GM18519 (cell line): Measurements from ENCODE around the gene CAMSAP3.
"Not testable (repeated sequence)": the region's sequence is repeated elsewhere in the genome, so short reads cannot be mapped to it uniquely, and the experiment has no call there.

Source experiments
- ATAC-seq: cut with Tn5 transposase; IDR thresholded peaks from one replicate; pipeline ENCODE4 v1.9.1; 2021; ENCODE audit warnings: mild to moderate bottlenecking, moderate library complexity; ENCODE audit not compliant: unreplicated experiment, low FRiP score

The CAMSAP3 gene

GRCh38 chr19:7575434-7576040 is 20.1 kb upstream of the CAMSAP3 start:
- no peak for ATAC-seq

GRCh38 chr19:7577422-7577821 is 18.2 kb upstream of the CAMSAP3 start:
- ATAC-seq: not testable (repeated sequence)

- no peak for ATAC-seq
Observed at GRCh38 chr19:7578127-7578526, 17.5 kb upstream of the CAMSAP3 start.

- ATAC-seq: no peak
Observed at GRCh38 chr19:7579182-7579581, 16.5 kb upstream of the CAMSAP3 start.

- ATAC-seq: no peak
Observed at GRCh38 chr19:7582446-7582845, 13.2 kb upstream of the CAMSAP3 start.

GRCh38 chr19:7589822-7590221 is 5.8 kb upstream of the CAMSAP3 start:
- no peak for ATAC-seq

DNA sequence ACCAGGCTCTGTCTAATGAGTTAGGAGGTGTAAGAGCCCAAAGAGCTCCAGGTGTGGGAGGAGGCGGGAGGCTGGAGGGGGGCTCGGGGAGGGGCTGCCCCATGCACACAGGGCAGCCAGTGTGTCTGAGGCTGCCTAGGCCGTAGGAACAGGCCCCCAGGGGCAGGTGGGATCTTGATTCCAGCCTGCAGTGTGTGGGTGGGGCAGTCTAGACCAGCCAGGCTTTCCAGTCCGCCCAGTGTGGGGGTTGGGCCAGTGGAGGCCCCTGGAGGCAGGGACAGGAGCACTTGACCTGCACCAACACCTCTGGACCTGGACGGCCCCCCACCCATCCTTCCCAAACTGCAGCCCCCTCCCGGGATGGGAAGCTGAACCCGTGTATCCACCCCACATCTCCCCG is 5.4 kb upstream of the CAMSAP3 start:
- no peak for ATAC-seq

GRCh38 chr19:7596211-7596937 is 711 bp downstream of the CAMSAP3 start:
- ATAC-seq: no peak

- ATAC-seq: no peak
Observed at GRCh38 chr19:7597689-7598088, 2.0 kb downstream of the CAMSAP3 start.

- ATAC-seq: no peak
Observed at GRCh38 chr19:7598180-7598579, 2.5 kb downstream of the CAMSAP3 start.

DNA sequence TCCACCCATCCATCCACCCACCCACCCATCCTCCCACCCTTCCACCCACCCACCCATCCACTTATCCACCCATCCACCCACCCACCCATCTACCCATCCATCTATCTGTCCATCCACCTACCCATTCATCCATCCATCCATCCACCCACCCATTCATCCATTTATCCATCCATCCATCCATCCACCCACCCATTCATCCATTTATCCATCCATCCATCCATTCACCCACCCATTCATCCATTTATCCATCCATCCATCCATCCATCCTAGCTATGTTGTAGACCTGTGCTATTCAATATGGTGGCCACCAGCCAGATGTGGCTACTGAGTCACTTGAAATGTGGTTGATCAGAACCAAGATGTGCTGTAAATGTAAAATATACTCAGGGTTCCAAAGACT is 5.1 kb downstream of the CAMSAP3 start:
- ATAC-seq: no peak

GRCh38 chr19:7602240-7602934 is 6.7 kb downstream of the CAMSAP3 start:
- ATAC-seq: no peak

- no peak for ATAC-seq
Observed at GRCh38 chr19:7602935-7603497, 7.4 kb downstream of the CAMSAP3 start.

DNA sequence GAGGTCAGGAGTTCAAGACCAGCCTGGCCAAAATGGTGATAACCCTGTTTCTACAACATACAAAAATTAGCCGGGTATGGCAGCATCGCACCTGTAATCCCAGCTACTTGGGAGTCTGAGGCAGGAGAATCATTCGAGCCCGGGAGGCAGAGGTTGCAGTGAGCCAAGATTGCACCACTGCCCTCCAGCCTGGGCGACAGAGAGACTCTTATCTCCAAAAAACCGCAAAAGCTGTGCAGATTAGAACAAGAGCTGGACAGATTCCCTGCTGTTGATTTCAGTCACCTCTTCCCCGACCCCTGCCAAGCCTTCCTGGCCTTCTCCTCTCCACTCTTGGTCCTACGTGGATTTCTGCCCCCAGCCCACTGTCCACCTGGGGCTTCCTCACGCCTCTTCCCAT is 8.3 kb downstream of the CAMSAP3 start:
- ATAC-seq: no peak

DNA sequence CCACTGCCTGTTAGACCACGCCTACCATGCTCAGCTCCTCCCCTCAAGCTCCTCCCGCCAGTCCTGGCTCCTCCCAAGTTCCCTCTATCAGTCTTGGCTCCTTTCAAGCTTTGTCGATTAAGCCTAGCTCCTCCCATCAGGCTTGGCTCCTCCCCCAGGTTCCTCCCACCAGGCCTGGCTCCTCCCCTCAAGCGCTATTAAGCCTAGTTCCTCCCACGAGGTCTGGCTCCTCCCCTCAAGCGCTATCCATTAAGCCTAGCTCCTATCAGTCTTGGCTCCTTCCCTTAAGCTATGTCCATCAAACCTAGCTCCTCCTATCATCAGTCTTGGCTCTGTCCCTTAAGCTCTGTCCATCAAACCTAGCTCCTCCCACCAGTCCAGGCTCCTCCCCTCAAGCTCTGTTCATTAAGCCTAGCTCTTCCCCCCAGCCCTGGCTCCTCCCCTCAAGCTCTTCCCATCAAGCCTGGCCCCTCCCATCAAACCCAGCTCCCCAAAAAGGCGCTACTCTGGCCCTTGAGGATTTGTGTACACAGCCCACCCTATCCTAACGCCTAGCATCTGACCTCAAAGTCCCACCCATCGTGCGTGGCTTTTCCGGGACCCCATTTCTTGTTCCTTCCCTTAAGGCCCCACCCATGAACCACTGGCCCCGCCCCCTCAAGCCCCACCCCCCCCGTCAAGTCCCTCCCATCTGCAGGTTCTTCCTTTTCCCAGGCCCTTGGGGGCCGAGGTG is 10.0 kb downstream of the CAMSAP3 start:
- ATAC-seq: no peak

DNA sequence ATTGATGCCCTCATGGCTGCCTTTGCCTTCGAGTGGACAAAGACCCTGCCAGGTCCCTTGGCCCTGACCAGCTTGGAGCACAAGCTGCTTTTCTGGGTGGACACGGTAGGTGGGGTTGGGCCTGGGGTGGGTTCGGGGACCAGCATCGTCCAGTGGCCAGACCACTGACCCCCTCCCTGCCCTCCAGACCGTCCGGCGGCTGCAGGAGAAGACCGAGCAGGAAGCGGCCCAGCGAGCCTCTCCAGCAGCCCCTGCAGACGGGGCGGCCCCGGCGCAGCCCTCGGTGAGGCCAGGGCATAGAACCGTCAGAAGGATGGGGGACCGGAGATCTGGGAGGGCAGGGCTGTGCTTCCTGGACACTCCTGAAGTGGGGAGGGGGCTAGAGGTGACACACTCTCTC is 10.6 kb downstream of the CAMSAP3 start:
- no peak for ATAC-seq

- ATAC-seq: no peak
Observed at GRCh38 chr19:7607212-7607873, 11.7 kb downstream of the CAMSAP3 start.

- no peak for ATAC-seq
Observed at GRCh38 chr19:7607874-7608560, 12.4 kb downstream of the CAMSAP3 start.

DNA sequence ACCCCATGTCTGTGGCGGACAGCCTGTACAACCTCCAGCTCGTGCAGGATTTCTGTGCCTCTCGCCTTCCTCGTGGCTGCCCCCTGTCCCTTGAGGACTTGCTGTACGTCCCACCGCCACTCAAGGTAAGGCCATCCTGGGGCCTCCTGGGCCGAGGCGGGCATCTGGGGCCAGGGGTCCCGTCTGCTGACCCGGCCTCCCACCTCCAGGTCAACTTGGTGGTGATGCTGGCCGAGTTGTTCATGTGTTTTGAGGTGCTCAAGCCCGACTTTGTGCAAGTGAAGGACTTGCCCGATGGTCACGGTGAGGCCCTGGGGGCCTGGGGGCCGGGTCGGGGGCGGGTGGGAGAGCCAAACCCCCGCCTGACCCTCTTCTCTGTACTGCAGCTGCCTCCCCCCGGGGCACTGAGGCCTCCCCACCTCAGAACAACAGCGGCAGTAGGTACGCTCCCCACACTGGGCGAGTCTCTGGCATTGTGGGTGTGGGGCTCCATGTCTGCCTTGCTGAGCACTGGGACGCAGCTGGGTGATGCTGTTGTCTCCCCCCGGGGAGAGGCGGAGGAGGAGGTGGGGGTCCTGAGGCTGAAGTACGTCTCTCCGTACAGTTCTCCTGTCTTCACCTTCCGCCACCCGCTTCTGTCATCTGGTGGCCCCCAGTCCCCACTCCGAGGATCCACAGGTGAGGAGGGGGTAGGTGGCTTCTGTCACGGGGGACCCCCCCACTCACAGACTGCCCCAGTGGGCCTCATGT is 15.0 kb downstream of the CAMSAP3 start:
- ATAC-seq: no peak
